NCI-H748 (cell line): ENCODE measurements around the gene SYNPO2.

ENCODE experiments used
- DNase-seq: peaks from one replicate; lab custom pipeline; 2025; ENCODE audit not compliant: unreplicated experiment; lab: John Stamatoyannopoulos, UW

SYNPO2 gene

DNA sequence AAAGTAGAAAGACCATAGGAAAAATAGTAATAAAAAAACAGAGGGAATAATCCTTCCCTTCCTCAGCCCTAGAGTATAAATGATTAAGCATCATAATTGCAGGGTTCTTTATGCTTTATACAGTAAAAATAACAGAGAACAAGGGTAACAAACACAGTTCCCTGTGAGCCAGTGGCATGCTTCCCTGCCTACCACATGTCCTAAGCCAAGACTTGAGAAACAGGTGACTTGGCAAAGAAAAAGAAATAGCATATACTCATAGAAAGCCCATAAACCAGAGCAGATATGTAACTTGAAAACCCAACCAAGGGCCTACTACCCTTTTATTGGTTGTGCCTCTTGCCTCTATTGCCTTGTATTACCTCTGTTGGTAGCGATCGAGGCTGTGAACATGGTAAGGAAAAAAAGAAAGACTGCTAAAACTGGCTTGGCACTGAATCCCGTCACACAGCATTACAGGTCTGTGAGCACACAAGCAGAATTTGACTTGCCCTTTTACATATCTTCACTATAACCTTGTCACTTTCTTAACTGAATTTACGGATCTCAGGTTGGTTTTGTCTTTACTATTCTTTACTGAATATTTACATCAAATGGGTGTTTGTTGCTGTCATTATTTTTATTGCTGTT is 216.1 kb downstream of the SYNPO2 start:
- no peak for DNase-seq

- DNase-seq = no peak
Measured at GRCh38 chr4:119105605-119106004, 217.0 kb downstream of the SYNPO2 start.

DNA sequence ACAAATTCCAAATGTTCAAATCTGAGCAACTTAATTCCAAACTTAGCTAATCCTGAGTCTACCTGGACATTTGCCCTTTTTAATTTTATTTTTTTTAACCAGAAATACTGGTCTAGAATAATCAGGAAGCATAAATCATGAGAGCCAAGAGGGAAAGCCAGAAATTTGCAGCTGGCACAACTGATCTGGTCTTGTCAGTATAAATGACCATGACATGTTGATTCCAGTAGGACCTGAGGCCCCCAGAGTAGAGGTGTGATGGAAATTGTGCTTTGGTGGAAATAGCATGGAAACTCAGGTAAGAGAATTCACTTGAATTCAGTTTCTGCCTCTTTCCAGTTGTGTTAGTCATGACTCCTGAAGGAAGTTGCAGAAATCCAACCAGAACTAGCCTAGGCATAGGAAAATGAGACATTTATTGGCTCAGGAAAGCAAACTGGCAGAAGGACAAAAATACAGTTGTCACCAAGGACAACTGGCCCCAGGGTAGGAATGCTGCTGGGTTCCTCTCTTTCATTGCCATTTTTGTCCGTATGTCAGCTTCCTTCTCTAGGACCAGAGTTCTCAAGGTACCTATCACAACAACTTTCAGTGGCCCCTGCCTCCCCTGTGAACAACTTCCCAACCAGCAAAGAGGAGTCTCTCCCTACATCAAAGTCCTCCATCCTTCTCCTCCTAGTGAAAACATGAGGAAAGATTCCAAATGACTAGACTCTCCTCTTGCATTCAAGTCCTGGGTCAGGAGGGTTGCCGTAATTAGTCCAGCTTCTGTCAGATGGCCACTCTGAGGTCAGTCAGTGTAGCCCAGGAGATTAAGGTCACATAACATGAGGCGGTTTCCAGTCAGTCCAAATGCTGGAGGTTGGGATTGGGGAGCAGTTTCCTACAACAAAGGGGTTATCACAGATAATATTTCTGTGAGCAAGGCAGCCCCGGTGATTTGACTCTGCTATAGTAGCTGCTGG is 217.7 kb downstream of the SYNPO2 start:
- no peak for DNase-seq

DNA sequence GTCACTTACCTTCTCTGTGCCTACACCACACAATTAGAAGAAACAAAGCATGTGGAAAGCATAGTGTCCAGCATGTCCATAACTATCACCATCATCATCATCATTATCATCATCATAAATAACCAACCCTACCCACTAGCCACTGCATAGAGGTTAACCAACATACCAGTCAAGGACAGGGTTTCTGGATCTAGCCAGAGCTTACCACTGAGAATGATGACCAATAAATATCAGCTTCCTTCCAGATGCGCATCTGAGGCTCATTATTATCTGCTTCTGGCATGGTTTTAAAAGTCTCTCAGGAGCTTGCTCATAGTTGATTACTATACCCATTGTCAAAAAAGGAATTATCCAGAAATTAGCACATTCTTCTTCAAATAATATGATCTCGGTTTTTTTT is 221.5 kb downstream of the SYNPO2 start:
- DNase-seq = no peak
